Astrocyte (in vitro differentiated cells and primary cell): Measurements from ENCODE around the gene GCKR. TPM values are rescaled to one million over a fixed set of nuclear protein-coding genes. Genes with fewer than 3 reads are reported as not detected.

Source experiments
- DNase-seq: peaks from one replicate; pipeline ENCODE4 v3.0.0-alpha.2; 2010; ENCODE audit warnings: low read depth
- FAIRE-seq: peaks from 2 replicates; lab custom pipeline; 2011; peaks lifted over from hg19 to GRCh38; lab: Jason Lieb, UNC
- H2AFZ ChIP-seq: 2 replicates; pipeline ENCODE4 v1.6.0; 2012; ENCODE audit warnings: low read depth, low read length, inconsistent platforms
- H3K27ac ChIP-seq: 2 replicates; pipeline ENCODE4 v1.5.1; 2011; ENCODE audit warnings: low read depth, low read length, inconsistent platforms
- H3K27me3 ChIP-seq: 2 replicates; pipeline ENCODE4 v1.6.0; 2011; ENCODE audit warnings: low read length, inconsistent platforms; ENCODE audit not compliant: insufficient read depth
- H3K36me3 ChIP-seq: 2 replicates; pipeline ENCODE4 v1.5.1; 2011; ENCODE audit warnings: low read length, inconsistent platforms; ENCODE audit not compliant: insufficient read depth
- H3K4me1 ChIP-seq: 2 replicates; pipeline ENCODE4 v1.5.1; 2011; ENCODE audit warnings: low read length, inconsistent platforms; ENCODE audit not compliant: insufficient read depth
- H3K4me2 ChIP-seq: 2 replicates; pipeline ENCODE4 v1.6.0; 2012; ENCODE audit warnings: low read length, inconsistent platforms
- H3K4me3 ChIP-seq: 2 replicates; pipeline ENCODE4 v1.5.1; 2011; ENCODE audit warnings: low read depth, mild to moderate bottlenecking, low read length, inconsistent platforms; ENCODE audit not compliant: insufficient read depth
- H3K79me2 ChIP-seq: 2 replicates; pipeline ENCODE4 v1.6.0; 2012; ENCODE audit warnings: mild to moderate bottlenecking, low read length, inconsistent platforms; ENCODE audit not compliant: insufficient read depth
- H3K9ac ChIP-seq: 2 replicates; pipeline ENCODE4 v1.6.0; 2012; ENCODE audit warnings: mild to moderate bottlenecking, low read length, inconsistent platforms
- H3K9me3 ChIP-seq: 2 replicates; pipeline ENCODE4 v1.5.1; 2012; ENCODE audit warnings: low read depth, mild to moderate bottlenecking, low read length, inconsistent platforms; ENCODE audit not compliant: insufficient read depth
- H4K20me1 ChIP-seq: 2 replicates; pipeline ENCODE4 v1.6.0; 2012; ENCODE audit warnings: low read length, inconsistent platforms; ENCODE audit not compliant: insufficient read depth
- H3K27ac Mint-ChIP-seq: one replicate; pipeline ENCODE4 v1.8.0; 2021; ENCODE audit warnings: mild to moderate bottlenecking, mixed read lengths; ENCODE audit not compliant: unreplicated experiment
- H3K27me3 Mint-ChIP-seq: one replicate; pipeline ENCODE4 v1.8.0; 2021; ENCODE audit warnings: low read depth, mixed read lengths; ENCODE audit not compliant: unreplicated experiment
- H3K36me3 Mint-ChIP-seq: one replicate; pipeline ENCODE4 v1.8.0; 2021; ENCODE audit warnings: low read depth, mixed read lengths; ENCODE audit not compliant: unreplicated experiment
- H3K4me1 Mint-ChIP-seq: one replicate; pipeline ENCODE4 v1.8.0; 2021; ENCODE audit warnings: low read depth, mixed read lengths; ENCODE audit not compliant: unreplicated experiment
- H3K4me3 Mint-ChIP-seq: one replicate; pipeline ENCODE4 v1.8.0; 2021; ENCODE audit warnings: mild to moderate bottlenecking, moderate library complexity, mixed read lengths; ENCODE audit not compliant: unreplicated experiment
- H3K9me3 Mint-ChIP-seq: one replicate; pipeline ENCODE4 v1.8.0; 2021; ENCODE audit warnings: mild to moderate bottlenecking, mixed read lengths; ENCODE audit not compliant: unreplicated experiment
- EZH2 ChIP-seq: IDR thresholded peaks from 2 replicates; pipeline ENCODE4 v1.6.1; 2012; ENCODE audit warnings: mild to moderate bottlenecking, low read length, inconsistent platforms; ENCODE audit not compliant: insufficient read depth
- total RNA-seq: library from RNA; stranded (reverse); gene quantifications from 2 replicates; pipeline ENCODE4 v1.2.1, GENCODE V29; 2021
- TF ChIP-seq, protein P1 (sequence below): IDR thresholded peaks from 2 replicates; pipeline ENCODE4 v1.5.1; 2011; ENCODE audit warnings: low read depth, mild to moderate bottlenecking, inconsistent platforms, low read length, moderate library complexity; ENCODE audit not compliant: insufficient read depth

The GCKR gene
- total RNA-seq, 1 donor from 2014 or later, result not detected

- H3K27ac ChIP-seq, result no peak overlapping the region
- no peak for TF ChIP-seq EZH2
- TF ChIP-seq, protein P1, sequence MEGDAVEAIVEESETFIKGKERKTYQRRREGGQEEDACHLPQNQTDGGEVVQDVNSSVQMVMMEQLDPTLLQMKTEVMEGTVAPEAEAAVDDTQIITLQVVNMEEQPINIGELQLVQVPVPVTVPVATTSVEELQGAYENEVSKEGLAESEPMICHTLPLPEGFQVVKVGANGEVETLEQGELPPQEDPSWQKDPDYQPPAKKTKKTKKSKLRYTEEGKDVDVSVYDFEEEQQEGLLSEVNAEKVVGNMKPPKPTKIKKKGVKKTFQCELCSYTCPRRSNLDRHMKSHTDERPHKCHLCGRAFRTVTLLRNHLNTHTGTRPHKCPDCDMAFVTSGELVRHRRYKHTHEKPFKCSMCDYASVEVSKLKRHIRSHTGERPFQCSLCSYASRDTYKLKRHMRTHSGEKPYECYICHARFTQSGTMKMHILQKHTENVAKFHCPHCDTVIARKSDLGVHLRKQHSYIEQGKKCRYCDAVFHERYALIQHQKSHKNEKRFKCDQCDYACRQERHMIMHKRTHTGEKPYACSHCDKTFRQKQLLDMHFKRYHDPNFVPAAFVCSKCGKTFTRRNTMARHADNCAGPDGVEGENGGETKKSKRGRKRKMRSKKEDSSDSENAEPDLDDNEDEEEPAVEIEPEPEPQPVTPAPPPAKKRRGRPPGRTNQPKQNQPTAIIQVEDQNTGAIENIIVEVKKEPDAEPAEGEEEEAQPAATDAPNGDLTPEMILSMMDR, result no peak
- no peak for FAIRE-seq
- no peak overlapping the region for H2AFZ ChIP-seq
- DNase-seq, result no peak
- H3K9ac ChIP-seq, result no peak overlapping the region
- H3K4me3 Mint-ChIP-seq, result no peak overlapping the region
- no peaks in the 10 kb centered on the region for H3K4me1 Mint-ChIP-seq
- no peak overlapping the region for H3K4me3 ChIP-seq
- H3K9me3 ChIP-seq, result peaks cover 4% of the 10 kb centered on the region
- H3K79me2 ChIP-seq, result no peaks in the 10 kb centered on the region
- H4K20me1 ChIP-seq, result no peaks in the 10 kb centered on the region
- H3K36me3 ChIP-seq, result no peaks in the 10 kb centered on the region
- H3K36me3 Mint-ChIP-seq, result peaks cover 6% of the 10 kb centered on the region
- H3K27me3 Mint-ChIP-seq, result peaks cover 35% of the 10 kb centered on the region
- no peak overlapping the region for H3K4me2 ChIP-seq
- H3K27me3 ChIP-seq, result no peaks in the 10 kb centered on the region
- peaks cover 2% of the 10 kb centered on the region for H3K4me1 ChIP-seq
- H3K27ac Mint-ChIP-seq, result no peak overlapping the region
- peaks cover 40% of the 10 kb centered on the region for H3K9me3 Mint-ChIP-seq
Observed at GRCh38 chr2:27572439-27572838, 75.8 kb downstream of the GCKR start.

GRCh38 chr2:27572998-27573429, 76.4 kb downstream of the GCKR start:
- peaks cover 40% of the 10 kb centered on the region for H3K27me3 Mint-ChIP-seq
- H3K4me1 Mint-ChIP-seq, result no peaks in the 10 kb centered on the region
- no peaks in the 10 kb centered on the region for H3K4me1 ChIP-seq
- H4K20me1 ChIP-seq, result no peaks in the 10 kb centered on the region
- no peak for FAIRE-seq
- no peak overlapping the region for H3K27ac ChIP-seq
- H3K79me2 ChIP-seq, result no peaks in the 10 kb centered on the region
- H3K27me3 ChIP-seq, result no peaks in the 10 kb centered on the region
- no peaks in the 10 kb centered on the region for H3K36me3 ChIP-seq
- no peak overlapping the region for H3K4me2 ChIP-seq
- no peak overlapping the region for H3K9ac ChIP-seq
- DNase-seq, result no peak
- H3K36me3 Mint-ChIP-seq, result peaks cover 11% of the 10 kb centered on the region
- TF ChIP-seq, protein P1, result no peak
- TF ChIP-seq EZH2, result no peak
- H3K9me3 Mint-ChIP-seq, result peaks cover 46% of the 10 kb centered on the region
- H3K27ac Mint-ChIP-seq, result no peak overlapping the region
- H3K9me3 ChIP-seq, result peaks cover 7% of the 10 kb centered on the region
- H3K4me3 ChIP-seq, result no peak overlapping the region
- H2AFZ ChIP-seq, result no peak overlapping the region
- H3K4me3 Mint-ChIP-seq, result no peak overlapping the region

Other genes starting within 250 kb of the GCKR start
- gene SLC30A3, start 233.8 kb upstream of the GCKR start, total RNA-seq, result 0.16 and 0.34 TPM in 2 replicates
- gene DNAJC5G, start 221.4 kb upstream of the GCKR start, total RNA-seq, result not detected in 2 replicates
- not detected in 2 replicates for gene TRIM54, start 214.4 kb upstream of the GCKR start, total RNA-seq
- gene UCN, start 188.4 kb upstream of the GCKR start, total RNA-seq, result 1.1 and 1.5 TPM in 2 replicates
- gene MPV17, start 173.7 kb upstream of the GCKR start, total RNA-seq, result 54.0 and 55.7 TPM in 2 replicates
- gene GTF3C2, start 140.1 kb upstream of the GCKR start, total RNA-seq, result 52.9 and 61.3 TPM in 2 replicates
- 43.3 and 47.3 TPM in 2 replicates for gene EIF2B4, start 126.5 kb upstream of the GCKR start, total RNA-seq
- gene SNX17, start 126.2 kb upstream of the GCKR start, total RNA-seq, result 69.9 and 86.6 TPM in 2 replicates
- gene ZNF513, start 116.1 kb upstream of the GCKR start, total RNA-seq, result 13.5 and 13.7 TPM in 2 replicates
- 77.3 and 79.0 TPM in 2 replicates for gene PPM1G, start 87.2 kb upstream of the GCKR start, total RNA-seq
- 119 and 127 TPM in 2 replicates for gene NRBP1, start 68.2 kb upstream of the GCKR start, total RNA-seq
- 1.4 and 1.9 TPM in 2 replicates for gene KRTCAP3, start 54.5 kb upstream of the GCKR start, total RNA-seq
- gene IFT172, start 7.1 kb upstream of the GCKR start, total RNA-seq, result 15.4 and 17.6 TPM in 2 replicates
- gene FNDC4, start 1.6 kb upstream of the GCKR start, total RNA-seq, result 6.9 and 7.3 TPM in 2 replicates
- gene ZNF512, start 86.2 kb downstream of the GCKR start, total RNA-seq, result 27.5 and 32.5 TPM in 2 replicates
- gene CCDC121, start 132.2 kb downstream of the GCKR start, total RNA-seq, result 1.2 and 1.6 TPM in 2 replicates
- gene GPN1, start 132.2 kb downstream of the GCKR start, total RNA-seq, result 54.4 and 63.9 TPM in 2 replicates
- 25.9 and 27.8 TPM in 2 replicates for gene SUPT7L, start 166.8 kb downstream of the GCKR start, total RNA-seq
- 20.9 and 21.3 TPM in 2 replicates for gene SLC4A1AP, start 167.1 kb downstream of the GCKR start, total RNA-seq